Cardiac muscle cell (in vitro differentiated cells and primary cell): Measurements from ENCODE around the gene CC2D1A. TPM values are rescaled to one million over a fixed set of nuclear protein-coding genes. Genes with fewer than 3 reads are reported as not detected.

Experiments
- DNase-seq, 2 donors: peaks; one replicate each; pipeline versions ENCODE4 v3.0.0 to v3.0.0-alpha.2; 2010 to 2017; ENCODE audit warnings: low read depth in 1 of 2, low spot score in 1 of 2
- H3K27ac ChIP-seq: fragments of 200-600 bp; sonication (generic); 2 replicates; pipeline ENCODE4 v1.5.1; 2016
- H3K27me3 ChIP-seq: fragments of 200-600 bp; sonication (generic); 2 replicates; pipeline ENCODE4 v1.6.0; 2016; ENCODE audit warnings: control low read depth
- H3K36me3 ChIP-seq: fragments of 200-600 bp; sonication (generic); 2 replicates; pipeline ENCODE4 v1.5.1; 2016; ENCODE audit warnings: control low read depth
- H3K4me1 ChIP-seq: fragments of 200-600 bp; sonication (generic); 2 replicates; pipeline ENCODE4 v1.8.1; 2017; ENCODE audit warnings: low read depth, mild to moderate bottlenecking, mixed run types
- H3K4me3 ChIP-seq: fragments of 200-600 bp; sonication (generic); 2 replicates; pipeline ENCODE4 v1.5.1; 2016; ENCODE audit warnings: mild to moderate bottlenecking
- H3K9me3 ChIP-seq: fragments of 200-600 bp; sonication (generic); 2 replicates; pipeline ENCODE4 v1.5.1; 2017; ENCODE audit warnings: low read depth, mild to moderate bottlenecking, control low read depth
- polyA plus RNA-seq: library from polyadenylated mRNA; unstranded; fragments of >200 nt; fragmentation: Nextera tagmentation; extraction: Ambion mirVana; gene quantifications from 2 replicates; pipeline ENCODE4 v1.2.1, GENCODE V29; 2016
- total RNA-seq: library from RNA; depleted of rRNA; stranded (reverse); fragments of >200 nt; gene quantifications from 2 replicates; pipeline ENCODE4 v1.2.3, GENCODE V29; 2016
- TF ChIP-seq, protein P1 (sequence below): IDR thresholded peaks from 2 replicates; pipeline ENCODE4 v1.5.1; 2012; ENCODE audit warnings: low read depth, mild to moderate bottlenecking, low read length

CC2D1A gene
- total and polyA plus RNA-seq, 2 experiments from 2014 or later: 42.5 to 46.6 TPM

DNA sequence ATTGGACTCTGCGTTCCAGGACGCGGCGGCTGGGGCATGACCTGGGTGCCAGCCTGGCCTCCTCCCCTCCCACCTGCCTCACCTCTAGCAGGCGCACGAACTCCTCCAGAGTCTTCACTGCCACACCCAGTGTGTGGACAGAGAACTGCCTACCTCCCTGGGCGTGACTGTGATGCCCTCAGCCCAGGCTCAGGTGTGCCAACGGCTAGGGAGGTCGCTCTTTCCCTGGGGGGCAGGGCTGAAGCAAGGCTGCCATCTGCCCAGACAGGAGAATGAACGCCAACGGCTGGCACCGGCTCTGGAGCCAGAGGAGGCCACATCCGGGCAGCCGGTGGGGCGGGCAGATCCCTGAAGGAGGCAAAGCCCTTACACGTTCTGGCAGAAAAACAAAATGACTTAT, 17.7 kb upstream of the CC2D1A start:
- Histone ChIP-seq H3K27ac (no peak overlapping the region), H3K4me1 (peaks cover 8% of the 10 kb centered on the region), H3K36me3 (no peaks in the 10 kb centered on the region), H3K27me3 (no peaks in the 10 kb centered on the region), H3K4me3 (no peak overlapping the region), H3K9me3 (no peaks in the 10 kb centered on the region)
- DNase-seq: no peak
- TF ChIP-seq, protein P1, sequence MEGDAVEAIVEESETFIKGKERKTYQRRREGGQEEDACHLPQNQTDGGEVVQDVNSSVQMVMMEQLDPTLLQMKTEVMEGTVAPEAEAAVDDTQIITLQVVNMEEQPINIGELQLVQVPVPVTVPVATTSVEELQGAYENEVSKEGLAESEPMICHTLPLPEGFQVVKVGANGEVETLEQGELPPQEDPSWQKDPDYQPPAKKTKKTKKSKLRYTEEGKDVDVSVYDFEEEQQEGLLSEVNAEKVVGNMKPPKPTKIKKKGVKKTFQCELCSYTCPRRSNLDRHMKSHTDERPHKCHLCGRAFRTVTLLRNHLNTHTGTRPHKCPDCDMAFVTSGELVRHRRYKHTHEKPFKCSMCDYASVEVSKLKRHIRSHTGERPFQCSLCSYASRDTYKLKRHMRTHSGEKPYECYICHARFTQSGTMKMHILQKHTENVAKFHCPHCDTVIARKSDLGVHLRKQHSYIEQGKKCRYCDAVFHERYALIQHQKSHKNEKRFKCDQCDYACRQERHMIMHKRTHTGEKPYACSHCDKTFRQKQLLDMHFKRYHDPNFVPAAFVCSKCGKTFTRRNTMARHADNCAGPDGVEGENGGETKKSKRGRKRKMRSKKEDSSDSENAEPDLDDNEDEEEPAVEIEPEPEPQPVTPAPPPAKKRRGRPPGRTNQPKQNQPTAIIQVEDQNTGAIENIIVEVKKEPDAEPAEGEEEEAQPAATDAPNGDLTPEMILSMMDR: no peak

DNA sequence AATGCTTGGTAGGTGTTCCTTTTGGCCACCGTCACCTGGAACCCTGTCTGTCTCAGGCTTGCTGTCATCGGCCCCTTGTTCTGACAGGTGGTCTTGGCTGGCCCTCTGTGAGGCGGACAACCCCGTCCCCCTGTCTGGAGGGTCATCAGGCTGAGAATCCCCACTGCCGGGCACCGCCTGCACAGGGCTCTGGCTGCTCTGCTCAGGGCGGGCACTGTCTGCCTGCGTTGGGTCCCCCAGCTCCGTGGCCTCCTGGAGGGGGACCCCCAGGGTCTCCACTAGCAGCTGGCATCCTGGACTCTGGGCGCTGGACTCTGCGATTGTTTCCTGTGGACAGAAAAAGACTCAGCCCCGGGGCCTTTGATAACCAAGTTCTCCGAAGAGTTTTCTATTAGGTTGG, 15.9 kb upstream of the CC2D1A start:
- H3K27me3 ChIP-seq: no peaks in the 10 kb centered on the region
- H3K9me3 ChIP-seq: no peaks in the 10 kb centered on the region
- no peak overlapping the region for H3K4me3 ChIP-seq
- H3K27ac ChIP-seq: no peak overlapping the region
- no peak for DNase-seq
- H3K4me1 ChIP-seq: peaks cover 2% of the 10 kb centered on the region
- no peaks in the 10 kb centered on the region for H3K36me3 ChIP-seq
- TF ChIP-seq, protein P1: no peak

DNA sequence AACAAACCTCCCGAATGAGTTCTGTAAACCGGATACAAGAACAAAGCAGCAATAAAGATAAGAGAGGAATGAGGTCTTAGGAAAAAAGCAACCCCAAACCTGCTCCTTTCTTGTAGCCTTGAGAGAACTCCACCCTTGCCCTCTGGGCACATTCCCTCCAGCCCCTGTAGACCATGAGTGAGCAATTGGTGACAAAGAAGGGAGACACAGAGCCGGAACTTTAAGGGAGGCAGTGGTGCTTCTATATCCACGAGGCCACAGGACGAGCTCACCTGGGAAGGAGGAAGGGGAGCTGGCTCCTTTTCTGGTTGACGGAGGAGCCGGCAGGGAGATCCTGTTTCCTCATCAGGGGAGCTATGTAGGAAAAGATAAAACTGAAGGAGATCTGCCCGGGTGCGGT, 13.1 kb upstream of the CC2D1A start:
- Histone ChIP-seq H3K4me3 (no peak overlapping the region), H3K4me1 (no peaks in the 10 kb centered on the region), H3K9me3 (no peaks in the 10 kb centered on the region), H3K27me3 (no peaks in the 10 kb centered on the region), H3K27ac (no peak overlapping the region), H3K36me3 (no peaks in the 10 kb centered on the region)
- DNase-seq: no peak
- TF ChIP-seq, protein P1: no peak

DNA sequence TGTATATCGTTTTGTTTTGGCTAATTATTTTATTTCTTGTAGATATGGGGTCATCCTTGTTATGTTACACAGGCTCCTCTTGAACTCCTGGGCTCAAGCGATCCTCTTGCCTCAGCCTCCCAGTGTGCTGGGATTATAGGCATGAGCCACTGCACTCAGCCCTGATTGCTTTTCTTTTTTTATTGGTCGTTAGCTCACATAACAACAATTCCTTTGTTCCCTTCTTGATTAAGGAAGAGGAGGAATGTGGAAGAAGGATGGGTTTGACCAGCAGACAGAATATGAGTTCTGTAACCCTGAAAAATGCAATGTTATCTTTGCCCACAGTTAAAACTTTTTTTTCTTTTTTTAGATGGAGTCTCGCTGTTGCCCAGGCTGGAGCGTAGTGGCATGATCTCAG, 11.4 kb upstream of the CC2D1A start:
- DNase-seq: no peak
- no peaks in the 10 kb centered on the region for H3K36me3 ChIP-seq
- no peaks in the 10 kb centered on the region for H3K27me3 ChIP-seq
- H3K4me1 ChIP-seq: no peaks in the 10 kb centered on the region
- H3K9me3 ChIP-seq: no peaks in the 10 kb centered on the region
- H3K4me3 ChIP-seq: no peak overlapping the region
- no peak overlapping the region for H3K27ac ChIP-seq
- TF ChIP-seq, protein P1: no peak

DNA sequence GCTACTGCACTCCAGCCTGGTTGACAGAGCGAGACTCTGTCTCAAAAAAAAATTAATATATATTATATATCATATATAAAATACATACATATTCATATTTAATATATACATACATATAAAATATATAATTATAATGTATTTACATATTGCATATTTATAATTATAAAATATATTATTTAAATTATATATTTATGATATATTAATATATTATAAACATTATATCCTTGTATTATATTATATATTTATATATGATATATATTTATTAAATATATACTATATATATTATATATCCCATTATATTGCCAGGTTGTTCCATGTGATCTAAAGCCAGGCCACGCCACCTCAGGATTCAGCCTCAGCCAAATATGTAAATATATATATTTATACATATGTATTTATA, 9.8 kb upstream of the CC2D1A start:
- Histone ChIP-seq H3K4me3 (no peak overlapping the region), H3K27ac (no peak overlapping the region), H3K9me3 (no peaks in the 10 kb centered on the region), H3K27me3 (no peaks in the 10 kb centered on the region), H3K36me3 (no peaks in the 10 kb centered on the region), H3K4me1 (no peaks in the 10 kb centered on the region)
- TF ChIP-seq, protein P1: no peak
- no peak for DNase-seq

DNA sequence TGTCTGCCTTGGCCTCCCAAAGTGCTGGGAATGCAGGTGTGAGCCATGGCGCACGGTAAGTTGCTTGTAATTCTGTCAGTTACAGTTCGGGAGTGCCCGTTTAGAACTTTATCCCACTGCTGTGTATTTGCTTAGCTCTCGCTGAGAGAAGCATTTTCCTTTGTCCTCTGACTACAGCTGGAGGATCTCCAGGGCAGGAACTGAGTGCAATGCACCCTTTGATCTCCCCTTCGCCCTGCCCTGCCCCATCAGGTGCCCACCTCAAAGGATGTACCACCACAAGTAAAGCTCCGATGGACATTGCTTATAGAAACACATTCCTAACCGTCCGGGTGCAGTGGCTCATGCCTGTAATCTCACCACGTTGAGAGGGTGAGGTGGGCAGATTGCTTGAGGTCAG, 6.6 kb upstream of the CC2D1A start:
- TF ChIP-seq, protein P1: no peak
- Histone ChIP-seq H3K4me3 (no peak overlapping the region), H3K27me3 (no peaks in the 10 kb centered on the region), H3K27ac (no peak overlapping the region), H3K36me3 (no peaks in the 10 kb centered on the region), H3K4me1 (no peaks in the 10 kb centered on the region), H3K9me3 (no peaks in the 10 kb centered on the region)
- DNase-seq: no peak
